Bronchial epithelial cell (primary cell): ENCODE data around the gene UFC1. TPM values are rescaled to one million over a fixed set of nuclear protein-coding genes. Genes with fewer than 3 reads are reported as not detected.
A peak's percentile ranks its signal among the peaks of the same experiment; 100 is the strongest.

Source experiments
- DNase-seq: peaks from one replicate; pipeline ENCODE4 v3.0.0-alpha.2; 2010; ENCODE audit warnings: low read depth
- FAIRE-seq: peaks from 2 replicates; lab custom pipeline; 2011; peaks lifted over from hg19 to GRCh38; lab: Jason Lieb, UNC
- H3K27me3 ChIP-seq: 2 replicates; pipeline ENCODE4 v1.5.1; 2011; ENCODE audit warnings: low read length; ENCODE audit not compliant: control insufficient read depth, insufficient read depth
- H3K36me3 ChIP-seq: 2 replicates; pipeline ENCODE4 v1.5.1; 2011; ENCODE audit warnings: low read length; ENCODE audit not compliant: control insufficient read depth, insufficient read depth
- H3K4me3 ChIP-seq: 2 replicates; pipeline ENCODE4 v1.5.1; 2011; ENCODE audit warnings: mild to moderate bottlenecking, low read depth, low read length, control low read depth
- total RNA-seq: library from RNA; depleted of rRNA; stranded (reverse); fragments of >200 nt; gene quantifications from 2 replicates; pipeline ENCODE4 v1.2.1, GENCODE V29; 2014
- TF ChIP-seq, protein P1 (sequence below): IDR thresholded peaks from 2 replicates; pipeline ENCODE4 v1.5.1; 2011; ENCODE audit warnings: mild to moderate bottlenecking, moderate library complexity, low read length, control low read depth, inconsistent platforms; ENCODE audit not compliant: insufficient read depth, severe bottlenecking

Gene UFC1
- total RNA-seq, 1 donor from 2014 or later = 94.3 TPM

DNA sequence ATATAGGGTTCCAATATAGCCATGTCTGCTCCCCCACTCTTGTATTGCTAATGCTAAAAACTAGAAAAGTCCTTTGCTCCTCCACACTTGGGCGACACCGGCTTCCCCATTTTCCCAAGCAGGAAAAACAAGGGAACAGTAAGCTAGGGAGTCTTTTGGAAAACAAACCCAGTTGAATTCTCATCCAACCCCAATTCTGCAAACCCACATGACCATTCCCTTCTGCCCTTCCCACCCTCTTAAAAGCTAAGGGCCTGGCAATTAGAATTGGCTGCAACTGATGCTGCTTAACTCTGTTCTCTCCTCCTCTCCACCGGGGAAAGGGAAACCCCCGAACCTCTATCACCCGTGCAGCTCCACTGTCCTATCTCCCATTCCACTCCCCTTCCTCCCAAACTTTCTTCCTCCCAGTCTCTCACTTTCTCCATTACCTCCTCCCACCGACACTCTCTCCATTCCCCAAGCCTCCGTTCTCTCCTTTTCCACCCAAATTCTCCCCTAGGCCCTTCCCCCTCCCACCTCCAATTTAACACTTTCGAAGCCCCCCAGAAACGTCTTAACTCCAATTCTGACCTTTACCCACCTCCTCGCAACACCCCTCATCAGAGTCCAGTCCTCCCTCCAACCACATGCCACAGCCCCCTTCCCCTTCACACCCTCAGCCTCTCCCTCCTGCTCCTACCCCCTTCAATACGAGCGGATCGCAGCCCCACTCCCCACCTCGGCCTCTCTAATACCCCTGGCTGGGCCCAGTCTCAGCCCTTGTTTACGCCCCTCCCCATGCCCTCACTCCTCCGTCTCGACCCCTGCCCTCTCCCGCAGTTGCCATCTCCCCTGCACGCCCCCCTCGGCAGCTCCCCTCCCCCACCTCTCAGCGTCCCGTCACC lies 22.0 kb upstream of the UFC1 start:
- Histone ChIP-seq H3K36me3 (no peaks in the 10 kb centered on the region), H3K4me3 (peak overlapping the region; percentile 78), H3K27me3 (no peaks in the 10 kb centered on the region)
- DNase-seq = peak; percentile 23
- TF ChIP-seq, protein P1, sequence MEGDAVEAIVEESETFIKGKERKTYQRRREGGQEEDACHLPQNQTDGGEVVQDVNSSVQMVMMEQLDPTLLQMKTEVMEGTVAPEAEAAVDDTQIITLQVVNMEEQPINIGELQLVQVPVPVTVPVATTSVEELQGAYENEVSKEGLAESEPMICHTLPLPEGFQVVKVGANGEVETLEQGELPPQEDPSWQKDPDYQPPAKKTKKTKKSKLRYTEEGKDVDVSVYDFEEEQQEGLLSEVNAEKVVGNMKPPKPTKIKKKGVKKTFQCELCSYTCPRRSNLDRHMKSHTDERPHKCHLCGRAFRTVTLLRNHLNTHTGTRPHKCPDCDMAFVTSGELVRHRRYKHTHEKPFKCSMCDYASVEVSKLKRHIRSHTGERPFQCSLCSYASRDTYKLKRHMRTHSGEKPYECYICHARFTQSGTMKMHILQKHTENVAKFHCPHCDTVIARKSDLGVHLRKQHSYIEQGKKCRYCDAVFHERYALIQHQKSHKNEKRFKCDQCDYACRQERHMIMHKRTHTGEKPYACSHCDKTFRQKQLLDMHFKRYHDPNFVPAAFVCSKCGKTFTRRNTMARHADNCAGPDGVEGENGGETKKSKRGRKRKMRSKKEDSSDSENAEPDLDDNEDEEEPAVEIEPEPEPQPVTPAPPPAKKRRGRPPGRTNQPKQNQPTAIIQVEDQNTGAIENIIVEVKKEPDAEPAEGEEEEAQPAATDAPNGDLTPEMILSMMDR = no peak
- FAIRE-seq = no peak

DNA sequence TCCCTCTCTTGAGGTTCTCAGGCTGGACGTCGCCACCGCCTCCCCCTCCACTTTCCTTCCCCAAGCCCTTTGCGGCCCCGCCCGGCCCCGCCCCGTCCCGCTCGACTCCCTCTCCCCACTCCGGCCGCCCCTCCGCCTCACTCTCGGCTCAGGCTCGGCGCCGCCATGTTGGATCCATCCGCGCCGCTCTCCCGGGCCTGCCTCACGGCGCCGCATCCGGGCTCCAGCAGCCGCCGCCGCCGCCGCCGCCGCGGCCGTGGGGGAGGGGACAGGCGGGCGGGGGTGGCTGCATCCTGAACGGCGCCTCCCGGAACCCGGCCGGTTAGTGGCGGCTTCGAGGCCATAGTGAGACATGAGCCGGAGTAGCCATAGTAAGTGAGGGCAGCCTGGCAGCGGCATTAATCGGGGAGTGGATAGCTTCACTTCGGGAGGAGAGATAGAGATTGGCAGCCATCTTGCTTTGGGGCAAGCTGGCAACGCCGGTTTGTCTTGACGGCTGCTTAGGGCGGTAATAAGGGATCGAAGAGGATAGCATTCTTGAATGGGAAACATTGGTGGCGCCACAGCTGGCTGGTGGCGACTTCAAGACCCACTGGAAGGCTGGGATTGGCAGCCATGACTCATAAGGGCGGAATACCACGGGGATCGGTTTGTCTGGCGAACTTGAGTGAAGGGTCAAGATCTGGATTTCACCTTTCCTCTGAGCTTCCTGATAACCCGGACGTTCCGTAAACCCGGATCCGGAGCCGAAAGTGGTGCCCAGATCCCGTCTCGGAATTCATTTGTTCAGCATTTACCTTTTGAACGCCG lies 21.2 kb upstream of the UFC1 start, which contains the start of gene DEDD:
TSS of gene DEDD (minus strand) at position 258 of the 810 bp plus-strand sequence. CDS start 8,205 bp downstream, outside the sequence.
- DNase-seq (peak; percentile 94), FAIRE-seq (no peak)
- Histone ChIP-seq H3K27me3 (no peaks in the 10 kb centered on the region), H3K36me3 (no peaks in the 10 kb centered on the region), H3K4me3 (peak within 1 kb of the TSS; percentile 78)
- TF ChIP-seq, protein P1 = peak; percentile 12

DNA sequence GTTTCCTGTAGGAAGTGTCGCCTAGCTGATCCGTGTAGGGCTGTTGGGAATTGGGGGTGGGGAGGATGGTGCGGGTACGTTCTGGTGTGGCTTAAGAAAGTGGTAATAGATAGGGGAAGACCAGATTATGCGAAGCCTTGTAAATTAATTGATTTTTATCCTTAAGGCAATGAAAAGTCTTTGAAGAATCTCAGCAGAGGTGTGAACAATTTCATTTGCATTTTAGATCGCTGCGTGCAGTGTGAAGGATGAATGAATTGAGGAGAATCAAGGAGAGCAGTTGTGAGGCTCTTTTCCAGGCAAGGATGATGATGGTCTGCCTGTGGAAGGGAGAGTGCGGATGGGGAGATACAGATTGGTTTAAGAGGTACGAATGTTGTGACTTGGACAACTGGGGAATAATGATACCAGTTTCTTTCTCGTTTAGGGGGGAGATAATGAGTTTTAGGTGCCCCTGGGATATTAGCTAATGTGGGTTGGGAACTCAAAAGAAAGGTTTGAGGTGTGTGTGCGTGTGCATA lies 20.5 kb upstream of the UFC1 start:
- Histone ChIP-seq H3K36me3 (no peaks in the 10 kb centered on the region), H3K4me3 (peak overlapping the region; percentile 78), H3K27me3 (no peaks in the 10 kb centered on the region)
- DNase-seq (no peak), FAIRE-seq (no peak)
- TF ChIP-seq, protein P1 = no peak

DNA sequence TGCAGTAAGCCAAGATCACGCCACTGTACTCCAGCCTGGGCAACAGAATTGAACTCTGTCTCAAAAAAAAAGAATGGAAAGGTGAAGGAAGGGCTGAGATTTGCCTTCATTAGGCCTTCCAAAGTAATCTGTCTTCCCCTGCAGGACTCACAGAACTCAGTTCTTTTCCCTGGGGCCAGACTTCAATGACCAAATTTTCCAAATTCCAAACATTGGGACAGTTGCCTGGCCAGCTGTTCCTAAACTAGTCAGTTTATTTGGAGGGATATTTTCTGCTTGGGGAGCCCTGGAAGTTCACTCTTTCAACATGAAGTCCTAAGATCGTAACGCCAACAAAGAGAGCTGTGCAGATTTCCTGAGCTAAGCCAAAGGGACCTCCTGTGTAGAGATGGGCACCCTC lies 15.9 kb upstream of the UFC1 start:
- no peak for DNase-seq
- no peaks in the 10 kb centered on the region for H3K27me3 ChIP-seq
- FAIRE-seq = no peak
- TF ChIP-seq, protein P1 = no peak
- no peak overlapping the region for H3K4me3 ChIP-seq
- H3K36me3 ChIP-seq = no peaks in the 10 kb centered on the region

DNA sequence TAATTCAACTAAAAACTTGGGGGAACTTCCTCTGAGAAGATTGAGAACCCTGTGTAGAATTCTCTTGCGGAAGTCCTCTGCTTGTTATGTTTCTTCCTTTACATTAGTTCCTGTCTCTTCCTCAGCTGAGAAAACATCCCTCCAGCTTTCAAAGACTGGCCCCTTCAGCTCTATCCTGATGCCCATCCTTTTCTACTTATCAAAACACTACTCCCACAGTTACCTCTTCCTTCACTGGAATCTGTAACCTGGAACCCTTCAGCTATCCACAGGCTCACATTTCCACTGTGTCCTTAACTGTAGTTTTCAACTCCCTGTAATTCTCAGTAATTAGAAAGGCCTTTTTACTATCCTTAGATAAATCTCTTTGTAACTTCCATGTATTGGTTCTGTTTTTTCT lies 15.3 kb upstream of the UFC1 start:
- H3K27me3 ChIP-seq = no peaks in the 10 kb centered on the region
- no peak overlapping the region for H3K4me3 ChIP-seq
- FAIRE-seq (no peak), DNase-seq (no peak)
- TF ChIP-seq, protein P1 = no peak
- H3K36me3 ChIP-seq = no peaks in the 10 kb centered on the region
